Measurements from ENCODE around the gene TKTL1. TPM values are rescaled to one million over a fixed set of nuclear protein-coding genes. Genes with fewer than 3 reads are reported as not detected.

Gene TKTL1
- total and polyA plus RNA-seq, 2 of the 8 experiments (the other 6 are each of a cell fraction or from before 2014, with no cell fraction given): 0.05 TPM; not detected in 1

DNA sequence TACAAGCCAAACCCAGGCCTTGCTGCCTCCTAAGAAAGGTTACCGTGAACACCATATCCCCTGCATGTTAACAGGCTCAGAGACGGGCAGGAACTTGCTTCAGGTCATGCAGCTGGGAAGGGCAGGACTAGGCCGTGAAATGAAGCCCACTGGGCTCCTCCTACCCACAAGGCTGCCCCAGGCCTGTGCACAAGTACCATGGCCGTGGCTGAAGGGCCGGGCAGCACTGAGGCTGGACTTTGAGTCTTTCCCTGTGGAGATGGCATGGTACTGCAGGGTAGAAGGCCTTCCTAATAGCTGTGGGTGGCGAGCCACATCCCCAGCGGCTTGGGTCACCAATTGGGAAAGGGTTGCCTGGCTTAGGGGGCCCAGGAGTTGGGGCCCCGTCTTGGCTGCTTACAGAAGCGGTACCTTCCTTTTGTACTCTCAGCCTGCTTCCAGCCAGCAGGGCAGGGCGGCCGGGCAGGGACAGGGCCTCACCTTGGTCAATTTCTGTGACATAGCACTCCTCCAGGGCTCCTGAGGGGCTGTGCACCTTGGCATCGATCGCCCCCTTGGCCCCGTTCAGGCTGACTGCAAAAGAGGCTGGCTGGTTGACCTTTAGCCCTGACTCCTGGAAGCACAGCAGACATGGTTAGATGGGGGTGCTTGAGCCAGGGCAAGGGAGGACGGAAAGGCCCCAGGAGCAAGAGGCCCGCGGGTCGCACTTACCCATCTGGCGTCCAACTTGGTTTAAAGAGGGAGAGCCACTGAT lies 55.0 kb downstream of the TKTL1 start (continued):
- TF ChIP-seq, protein P1, sequence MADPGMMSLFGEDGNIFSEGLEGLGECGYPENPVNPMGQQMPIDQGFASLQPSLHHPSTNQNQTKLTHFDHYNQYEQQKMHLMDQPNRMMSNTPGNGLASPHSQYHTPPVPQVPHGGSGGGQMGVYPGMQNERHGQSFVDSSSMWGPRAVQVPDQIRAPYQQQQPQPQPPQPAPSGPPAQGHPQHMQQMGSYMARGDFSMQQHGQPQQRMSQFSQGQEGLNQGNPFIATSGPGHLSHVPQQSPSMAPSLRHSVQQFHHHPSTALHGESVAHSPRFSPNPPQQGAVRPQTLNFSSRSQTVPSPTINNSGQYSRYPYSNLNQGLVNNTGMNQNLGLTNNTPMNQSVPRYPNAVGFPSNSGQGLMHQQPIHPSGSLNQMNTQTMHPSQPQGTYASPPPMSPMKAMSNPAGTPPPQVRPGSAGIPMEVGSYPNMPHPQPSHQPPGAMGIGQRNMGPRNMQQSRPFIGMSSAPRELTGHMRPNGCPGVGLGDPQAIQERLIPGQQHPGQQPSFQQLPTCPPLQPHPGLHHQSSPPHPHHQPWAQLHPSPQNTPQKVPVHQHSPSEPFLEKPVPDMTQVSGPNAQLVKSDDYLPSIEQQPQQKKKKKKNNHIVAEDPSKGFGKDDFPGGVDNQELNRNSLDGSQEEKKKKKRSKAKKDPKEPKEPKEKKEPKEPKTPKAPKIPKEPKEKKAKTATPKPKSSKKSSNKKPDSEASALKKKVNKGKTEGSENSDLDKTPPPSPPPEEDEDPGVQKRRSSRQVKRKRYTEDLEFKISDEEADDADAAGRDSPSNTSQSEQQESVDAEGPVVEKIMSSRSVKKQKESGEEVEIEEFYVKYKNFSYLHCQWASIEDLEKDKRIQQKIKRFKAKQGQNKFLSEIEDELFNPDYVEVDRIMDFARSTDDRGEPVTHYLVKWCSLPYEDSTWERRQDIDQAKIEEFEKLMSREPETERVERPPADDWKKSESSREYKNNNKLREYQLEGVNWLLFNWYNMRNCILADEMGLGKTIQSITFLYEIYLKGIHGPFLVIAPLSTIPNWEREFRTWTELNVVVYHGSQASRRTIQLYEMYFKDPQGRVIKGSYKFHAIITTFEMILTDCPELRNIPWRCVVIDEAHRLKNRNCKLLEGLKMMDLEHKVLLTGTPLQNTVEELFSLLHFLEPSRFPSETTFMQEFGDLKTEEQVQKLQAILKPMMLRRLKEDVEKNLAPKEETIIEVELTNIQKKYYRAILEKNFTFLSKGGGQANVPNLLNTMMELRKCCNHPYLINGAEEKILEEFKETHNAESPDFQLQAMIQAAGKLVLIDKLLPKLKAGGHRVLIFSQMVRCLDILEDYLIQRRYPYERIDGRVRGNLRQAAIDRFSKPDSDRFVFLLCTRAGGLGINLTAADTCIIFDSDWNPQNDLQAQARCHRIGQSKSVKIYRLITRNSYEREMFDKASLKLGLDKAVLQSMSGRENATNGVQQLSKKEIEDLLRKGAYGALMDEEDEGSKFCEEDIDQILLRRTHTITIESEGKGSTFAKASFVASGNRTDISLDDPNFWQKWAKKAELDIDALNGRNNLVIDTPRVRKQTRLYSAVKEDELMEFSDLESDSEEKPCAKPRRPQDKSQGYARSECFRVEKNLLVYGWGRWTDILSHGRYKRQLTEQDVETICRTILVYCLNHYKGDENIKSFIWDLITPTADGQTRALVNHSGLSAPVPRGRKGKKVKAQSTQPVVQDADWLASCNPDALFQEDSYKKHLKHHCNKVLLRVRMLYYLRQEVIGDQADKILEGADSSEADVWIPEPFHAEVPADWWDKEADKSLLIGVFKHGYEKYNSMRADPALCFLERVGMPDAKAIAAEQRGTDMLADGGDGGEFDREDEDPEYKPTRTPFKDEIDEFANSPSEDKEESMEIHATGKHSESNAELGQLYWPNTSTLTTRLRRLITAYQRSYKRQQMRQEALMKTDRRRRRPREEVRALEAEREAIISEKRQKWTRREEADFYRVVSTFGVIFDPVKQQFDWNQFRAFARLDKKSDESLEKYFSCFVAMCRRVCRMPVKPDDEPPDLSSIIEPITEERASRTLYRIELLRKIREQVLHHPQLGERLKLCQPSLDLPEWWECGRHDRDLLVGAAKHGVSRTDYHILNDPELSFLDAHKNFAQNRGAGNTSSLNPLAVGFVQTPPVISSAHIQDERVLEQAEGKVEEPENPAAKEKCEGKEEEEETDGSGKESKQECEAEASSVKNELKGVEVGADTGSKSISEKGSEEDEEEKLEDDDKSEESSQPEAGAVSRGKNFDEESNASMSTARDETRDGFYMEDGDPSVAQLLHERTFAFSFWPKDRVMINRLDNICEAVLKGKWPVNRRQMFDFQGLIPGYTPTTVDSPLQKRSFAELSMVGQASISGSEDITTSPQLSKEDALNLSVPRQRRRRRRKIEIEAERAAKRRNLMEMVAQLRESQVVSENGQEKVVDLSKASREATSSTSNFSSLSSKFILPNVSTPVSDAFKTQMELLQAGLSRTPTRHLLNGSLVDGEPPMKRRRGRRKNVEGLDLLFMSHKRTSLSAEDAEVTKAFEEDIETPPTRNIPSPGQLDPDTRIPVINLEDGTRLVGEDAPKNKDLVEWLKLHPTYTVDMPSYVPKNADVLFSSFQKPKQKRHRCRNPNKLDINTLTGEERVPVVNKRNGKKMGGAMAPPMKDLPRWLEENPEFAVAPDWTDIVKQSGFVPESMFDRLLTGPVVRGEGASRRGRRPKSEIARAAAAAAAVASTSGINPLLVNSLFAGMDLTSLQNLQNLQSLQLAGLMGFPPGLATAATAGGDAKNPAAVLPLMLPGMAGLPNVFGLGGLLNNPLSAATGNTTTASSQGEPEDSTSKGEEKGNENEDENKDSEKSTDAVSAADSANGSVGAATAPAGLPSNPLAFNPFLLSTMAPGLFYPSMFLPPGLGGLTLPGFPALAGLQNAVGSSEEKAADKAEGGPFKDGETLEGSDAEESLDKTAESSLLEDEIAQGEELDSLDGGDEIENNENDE (IDR thresholded peaks at IDR 0.05; ENCODE audit: insufficient replicate concordance, low read length): no peak
- TF ChIP-seq ASH2L (IDR thresholded peaks at IDR 0.05; ENCODE audit: low read length): no peak
- no peak for TF ChIP-seq BCL11A (IDR thresholded peaks at IDR 0.05; ENCODE audit: low read depth in 2 of 2, low read length in 2 of 2)
- TF ChIP-seq, protein P2, sequence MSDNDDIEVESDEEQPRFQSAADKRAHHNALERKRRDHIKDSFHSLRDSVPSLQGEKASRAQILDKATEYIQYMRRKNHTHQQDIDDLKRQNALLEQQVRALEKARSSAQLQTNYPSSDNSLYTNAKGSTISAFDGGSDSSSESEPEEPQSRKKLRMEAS (IDR thresholded peaks at IDR 0.05): no peak
- TF ChIP-seq, protein P3, sequence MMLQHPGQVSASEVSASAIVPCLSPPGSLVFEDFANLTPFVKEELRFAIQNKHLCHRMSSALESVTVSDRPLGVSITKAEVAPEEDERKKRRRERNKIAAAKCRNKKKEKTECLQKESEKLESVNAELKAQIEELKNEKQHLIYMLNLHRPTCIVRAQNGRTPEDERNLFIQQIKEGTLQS (IDR thresholded peaks at IDR 0.05; ENCODE audit: insufficient read depth, low read depth, low read length): no peak
- TF ChIP-seq YY1 (IDR thresholded peaks at IDR 0.05; ENCODE audit: low read depth, low read length): no peak
